Renal pelvis (tissue), 4 donors: Measurements from ENCODE around the gene CEP164. TPM values are rescaled to one million over a fixed set of nuclear protein-coding genes. Genes with fewer than 3 reads are reported as not detected.
"Not testable (repeated sequence)": the region's sequence is repeated elsewhere in the genome, so short reads cannot be mapped to it uniquely, and the experiment has no call there.

Source experiments
- DNase-seq: peaks from one replicate; pipeline ENCODE4 v3.0.0-alpha.2; 2013
- polyA plus RNA-seq, 3 donors: library from polyadenylated mRNA; unstranded; fragments of 120-200 nt; gene quantifications; one replicate each; pipeline ENCODE4 v1.2.1, GENCODE V29; 2013; ENCODE audit not compliant: insufficient read length in 3 of 3

CEP164 gene
- polyA plus RNA-seq, 3 donors, result 27.3 to 39.7 (median 38.0) TPM

DNA sequence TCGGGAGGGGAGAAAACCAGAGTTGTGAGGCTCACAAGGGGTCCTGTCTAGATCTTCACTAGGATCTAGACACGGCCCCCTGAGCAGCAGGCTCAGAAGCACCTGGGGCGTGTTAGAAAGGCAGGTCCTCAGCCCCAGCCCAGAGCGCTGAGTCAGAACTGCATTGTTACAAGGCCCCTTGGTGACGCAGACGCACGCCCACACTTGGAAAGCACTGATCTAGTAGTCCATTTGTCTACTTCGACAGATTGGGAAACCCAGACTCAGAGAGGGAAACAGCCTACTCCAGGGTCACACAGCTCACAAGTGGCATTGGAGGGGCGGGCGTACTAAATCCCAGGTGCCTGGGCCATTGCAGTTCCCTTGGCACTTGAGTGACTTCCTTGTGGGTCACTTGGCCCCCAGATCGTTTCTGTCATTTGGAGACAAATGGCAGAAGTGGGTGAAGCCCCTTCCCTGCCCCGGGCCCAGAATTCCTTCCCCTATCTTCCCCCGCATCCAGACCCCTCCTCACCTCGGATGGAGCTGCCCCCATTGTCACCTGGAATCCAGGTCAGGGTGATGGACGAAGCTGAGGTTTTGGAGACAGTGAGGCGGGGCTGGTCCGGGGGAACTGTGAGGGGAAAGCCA is 110.8 kb downstream of the CEP164 start:
- DNase-seq, result no peak

DNA sequence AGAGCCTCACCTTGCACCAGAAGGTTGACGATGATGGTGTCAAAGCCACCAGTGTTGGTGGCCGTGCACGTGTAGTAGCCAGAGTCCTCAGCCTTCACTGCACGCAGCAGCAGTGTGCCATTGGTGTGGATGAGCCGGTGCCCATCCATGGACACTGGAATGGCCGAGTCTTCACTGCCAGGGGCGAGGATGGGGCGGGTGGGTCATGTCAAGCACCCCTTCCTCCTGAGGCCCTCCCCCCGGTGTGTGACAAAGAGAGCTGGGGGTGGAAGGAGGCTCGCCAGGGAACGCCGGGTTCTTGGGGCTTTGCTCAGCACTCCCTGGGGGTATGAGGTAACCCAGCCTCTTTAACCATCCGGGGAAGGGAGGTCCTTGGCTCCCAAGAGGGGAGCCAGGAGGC is 111.6 kb downstream of the CEP164 start:
- no peak for DNase-seq

DNA sequence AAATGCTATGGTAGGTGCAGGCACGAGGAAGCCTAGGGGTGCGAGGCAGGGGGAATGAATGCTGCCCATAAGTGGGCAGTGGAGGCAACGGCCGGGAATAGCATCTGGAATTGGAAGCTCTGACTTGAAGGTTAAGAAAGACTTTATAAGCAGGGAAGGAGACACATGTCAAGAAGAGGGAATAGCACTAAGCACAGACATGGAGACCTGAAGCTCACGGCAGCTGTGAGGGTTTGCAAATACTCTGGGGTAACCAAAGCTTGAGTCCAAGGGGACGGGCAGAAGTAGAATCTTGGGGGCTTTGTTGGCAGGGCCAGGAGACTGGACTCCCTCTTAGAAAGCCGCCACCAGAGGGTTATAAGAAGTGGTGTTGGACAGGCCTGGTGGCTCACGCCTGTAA is 112.6 kb downstream of the CEP164 start:
- no peak for DNase-seq

DNA sequence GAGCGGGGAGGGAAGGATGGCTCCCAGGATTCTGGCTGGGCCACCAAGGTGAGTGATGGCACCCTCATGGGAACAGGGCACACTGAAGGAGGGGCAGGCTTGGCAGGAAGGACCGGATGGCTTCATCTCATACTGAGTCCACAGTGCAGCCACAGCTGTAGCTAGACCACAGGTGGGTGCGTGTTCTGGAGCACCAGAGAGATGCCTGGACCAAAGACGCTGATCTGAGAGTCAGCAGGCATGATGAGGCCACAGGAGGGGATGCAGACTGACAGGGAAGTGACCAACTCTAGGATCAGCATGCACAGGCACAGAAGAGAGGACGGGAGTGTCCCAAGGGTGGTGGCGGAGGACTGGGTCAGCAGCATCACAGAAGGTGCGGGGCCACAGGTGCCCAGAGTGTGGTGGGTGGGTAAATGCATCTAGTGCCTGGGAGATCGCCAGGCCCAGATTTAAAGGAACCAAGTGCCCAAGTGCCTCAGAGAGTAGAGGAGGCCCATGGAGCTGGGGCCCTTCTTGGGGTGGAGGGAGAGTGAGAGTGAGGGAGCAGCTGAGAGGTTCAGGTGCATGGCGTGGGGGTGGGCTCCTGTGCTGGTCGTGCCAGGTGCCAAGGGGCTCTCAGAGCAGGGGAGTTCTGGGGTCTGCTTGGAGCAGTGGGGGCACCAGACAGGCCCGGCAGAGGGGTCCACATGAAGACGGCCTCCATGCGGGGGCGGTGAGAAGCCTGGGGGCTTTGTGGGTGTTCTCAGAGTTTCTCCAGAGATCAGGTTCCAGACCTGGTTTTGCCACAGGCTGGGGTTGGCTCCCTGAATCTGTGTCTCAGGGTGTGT is 113.7 kb downstream of the CEP164 start:
- no peak for DNase-seq

DNA sequence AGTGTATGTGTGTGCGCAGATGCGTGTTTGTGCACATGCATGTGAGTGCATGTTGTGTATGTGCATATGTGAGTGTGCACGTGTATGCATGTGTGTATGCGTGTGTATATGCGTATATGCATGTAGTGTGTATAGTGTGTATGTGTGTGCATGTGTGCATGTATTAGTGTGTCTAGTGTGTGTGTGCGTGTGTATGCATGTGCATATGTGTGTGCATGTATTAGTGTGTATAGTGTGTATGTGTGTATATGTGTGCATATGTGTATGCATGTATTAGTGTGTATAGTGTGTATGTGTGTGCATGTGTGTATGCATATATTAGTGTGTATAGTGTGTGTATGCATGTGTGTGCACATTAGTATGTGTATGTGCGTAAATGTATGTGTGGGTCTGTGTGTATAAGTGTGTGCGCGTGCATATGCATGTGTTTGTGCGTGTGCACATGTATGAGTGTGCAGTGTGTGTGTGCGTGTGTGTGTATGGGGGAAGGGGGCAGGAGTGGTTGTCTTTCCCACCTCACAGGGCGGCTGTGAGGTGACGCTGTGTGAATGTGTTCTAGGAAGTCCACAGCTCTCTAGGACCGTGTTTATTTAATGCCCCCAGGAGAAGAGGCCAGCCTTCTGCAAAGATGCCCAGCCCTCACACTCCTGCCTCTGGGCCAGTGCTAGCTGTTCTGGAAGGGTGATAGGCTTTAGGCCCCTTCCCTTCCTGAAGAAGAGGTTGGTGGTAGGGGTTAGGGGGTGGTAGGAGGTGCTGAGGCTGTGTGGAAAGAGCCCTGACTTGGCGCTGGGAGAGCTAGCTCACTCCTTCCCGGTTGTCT is 114.6 kb downstream of the CEP164 start:
- no peak for DNase-seq

DNA sequence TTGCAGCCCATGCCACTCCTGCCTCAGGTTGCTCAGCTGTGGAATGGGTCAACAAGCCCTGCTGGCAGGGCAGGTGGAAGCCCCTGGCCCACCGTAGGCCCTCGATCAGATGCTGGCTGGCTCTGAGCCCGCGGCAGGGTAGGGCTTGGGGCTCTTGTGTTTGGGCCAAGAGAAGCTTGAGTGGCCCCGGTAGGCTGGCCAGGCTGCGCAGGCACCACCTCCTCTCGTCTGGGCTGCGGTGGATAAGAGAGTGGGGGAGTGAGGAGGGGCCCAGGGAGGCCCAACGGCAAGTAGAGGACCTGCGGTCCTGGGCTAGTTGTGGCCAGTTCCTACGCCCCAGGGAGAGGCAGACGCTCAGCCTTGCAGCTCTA is 115.2 kb downstream of the CEP164 start:
- no peak for DNase-seq

DNA sequence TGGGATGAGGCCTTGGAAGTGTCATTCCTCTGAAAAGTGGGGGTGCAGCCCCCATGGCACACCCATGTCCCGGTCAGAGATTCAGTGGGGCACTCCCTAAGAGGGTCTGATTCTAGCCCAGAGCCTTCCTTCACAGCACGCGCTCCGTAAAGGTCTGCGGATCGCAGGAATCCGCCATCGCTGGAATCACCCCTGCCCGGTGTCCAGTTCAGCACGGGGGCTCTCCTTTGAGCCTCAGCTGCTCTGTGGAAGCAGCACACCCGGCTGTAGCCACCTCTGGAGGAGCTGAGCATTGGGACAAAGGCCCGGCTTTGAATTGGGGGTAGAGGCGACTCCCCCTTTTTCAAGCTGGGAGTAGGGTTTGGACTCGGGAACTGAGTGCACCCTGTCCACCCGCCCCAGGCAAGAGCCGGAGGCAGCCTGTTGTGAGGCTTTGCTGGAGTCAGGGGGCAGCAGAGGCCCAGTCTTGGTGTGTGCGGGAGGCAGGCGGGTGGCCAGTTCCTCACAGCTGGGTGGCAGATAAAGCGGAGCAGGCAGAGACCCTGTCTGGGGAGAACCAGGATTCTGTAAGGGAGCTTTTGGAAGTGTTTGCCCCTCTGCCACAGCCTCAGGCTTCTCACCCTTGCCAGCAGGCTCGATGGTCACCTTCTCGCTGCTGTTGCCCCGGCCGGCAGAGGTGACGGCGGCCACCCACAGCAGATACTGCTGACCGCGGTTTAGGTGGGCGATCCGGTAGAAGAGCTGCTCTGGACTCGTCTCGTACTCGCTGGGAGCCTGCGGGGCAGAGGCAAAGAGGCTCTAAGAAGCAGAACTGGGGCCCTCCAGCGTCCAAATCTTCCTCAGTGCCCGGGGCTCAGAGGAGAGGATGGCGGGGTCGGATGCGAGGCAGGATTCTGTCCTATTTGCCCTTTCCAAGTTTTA is 115.9 kb downstream of the CEP164 start:
- DNase-seq, result peak; percentile 62

DNA sequence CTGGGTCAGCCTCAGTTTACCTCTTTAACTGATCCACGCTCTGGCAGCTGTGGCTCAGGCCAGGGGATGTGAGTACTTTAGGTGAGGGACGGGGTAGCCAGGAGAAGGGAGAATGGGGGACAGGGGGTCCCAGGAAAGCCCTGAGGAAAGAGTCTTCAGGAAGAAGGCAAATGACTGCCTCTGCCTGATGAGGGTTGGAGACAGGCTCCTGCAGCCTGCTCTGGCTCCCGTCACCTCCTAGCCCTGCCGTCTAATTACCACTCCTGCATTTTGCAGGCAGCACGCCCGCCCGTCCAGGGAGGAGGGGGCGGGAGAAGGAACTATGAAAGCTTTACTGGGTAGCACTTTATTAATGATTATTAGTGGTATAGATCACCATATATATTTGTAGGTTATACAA is 116.6 kb downstream of the CEP164 start:
- no peak for DNase-seq

DNA sequence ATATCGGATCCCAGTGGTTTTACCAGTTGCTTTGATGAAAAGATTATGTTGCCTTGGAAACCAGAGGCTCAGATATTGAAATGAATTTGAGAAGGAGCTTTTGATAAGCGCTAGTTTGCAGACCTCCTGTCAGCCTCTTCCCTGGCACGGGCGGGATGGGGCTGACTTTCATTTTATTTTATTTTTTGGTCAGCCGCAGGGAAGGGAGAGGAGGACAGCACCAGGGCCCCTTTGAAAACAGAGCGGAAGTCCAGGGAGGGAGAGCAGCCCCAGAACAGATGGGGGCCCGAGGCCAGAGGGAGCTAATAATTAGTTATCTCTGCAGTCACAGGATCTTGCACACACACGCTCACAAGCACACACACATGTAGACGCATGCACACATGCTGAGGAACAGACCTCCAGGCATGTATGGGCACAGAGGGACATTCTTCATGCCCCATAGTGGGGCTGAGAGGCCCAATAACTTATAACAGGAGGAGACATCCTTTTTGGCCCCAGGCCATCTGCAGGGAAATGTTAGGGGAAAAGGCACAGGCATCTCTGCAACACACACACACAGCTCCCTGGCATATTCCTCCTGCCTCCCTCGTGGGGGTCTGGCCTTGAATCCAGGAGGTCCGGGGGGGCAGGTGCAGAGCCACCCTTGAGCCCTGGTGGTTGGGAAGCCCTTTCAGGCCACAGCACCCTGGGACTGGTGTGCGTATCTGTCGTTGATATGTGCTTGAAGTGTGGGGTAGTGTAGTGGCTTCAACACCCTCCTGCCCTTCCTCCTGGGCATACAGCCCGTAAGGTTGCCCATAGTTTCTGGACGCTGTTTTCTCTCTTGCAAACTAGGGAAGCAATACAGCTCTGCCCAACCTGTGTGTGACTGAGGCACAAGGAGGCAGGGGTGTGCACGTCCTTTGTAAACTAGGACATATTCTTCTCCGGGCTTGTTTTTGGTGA is 117.3 kb downstream of the CEP164 start:
- no peak for DNase-seq

DNA sequence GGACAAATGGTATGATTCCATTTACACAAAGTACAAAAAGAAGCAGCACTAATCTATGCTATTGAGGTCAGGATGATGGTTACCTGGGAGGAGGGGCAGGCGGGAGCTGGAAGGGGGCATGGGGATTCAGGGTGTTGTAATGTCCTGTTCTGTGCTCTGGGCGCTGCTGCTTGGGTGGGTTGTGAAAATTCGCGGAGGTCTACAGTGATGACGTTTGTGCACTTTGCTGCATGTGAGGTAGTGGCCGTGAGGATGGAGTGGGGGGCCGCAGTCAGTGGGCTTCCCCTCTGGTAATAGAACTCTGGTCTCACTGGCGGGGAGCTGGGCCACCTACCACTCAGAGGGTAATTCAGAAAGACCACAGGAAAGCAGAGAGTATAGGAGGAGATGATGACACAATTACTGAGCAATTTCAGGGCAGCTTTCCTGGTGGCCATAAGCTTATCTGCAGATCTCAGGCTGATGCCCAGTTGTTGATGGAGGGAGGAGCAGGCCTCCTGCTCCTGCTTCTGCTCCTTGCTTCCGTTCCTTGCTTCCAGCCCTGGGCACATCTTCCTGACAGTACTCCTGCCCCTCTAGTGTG is 121.5 kb downstream of the CEP164 start:
- no peak for DNase-seq

DNA sequence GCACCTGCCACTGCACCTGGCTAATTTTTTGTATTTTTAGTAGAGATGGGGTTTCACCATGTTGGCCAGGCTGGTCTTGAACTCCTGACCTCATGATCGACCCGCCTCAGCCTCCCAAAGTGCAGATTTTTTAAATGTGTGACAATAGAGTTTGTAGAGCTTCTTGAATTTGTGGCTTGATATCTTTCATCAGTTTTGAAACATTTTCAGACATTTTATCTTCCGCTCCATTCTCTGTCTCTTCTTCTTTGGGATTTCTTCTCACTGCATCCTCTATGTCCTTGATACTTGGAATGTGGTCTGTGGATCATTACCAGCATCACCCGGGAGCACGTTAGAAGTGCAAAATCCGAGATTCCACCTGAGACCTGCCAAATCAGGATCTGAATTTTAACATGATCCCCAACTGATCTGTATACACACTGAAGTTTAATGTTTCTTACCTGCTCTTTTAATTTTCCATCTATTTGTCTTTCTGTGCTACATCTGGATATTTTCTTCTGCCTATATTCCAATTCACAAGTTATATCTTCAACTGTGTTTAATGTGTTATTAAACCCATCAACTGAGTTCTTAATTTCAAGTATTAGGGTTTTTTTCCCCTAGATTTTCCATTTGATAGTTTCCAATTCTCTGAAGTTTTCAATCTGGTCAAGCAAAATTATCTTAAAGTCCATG is 126.4 kb downstream of the CEP164 start:
- DNase-seq, result no peak

DNA sequence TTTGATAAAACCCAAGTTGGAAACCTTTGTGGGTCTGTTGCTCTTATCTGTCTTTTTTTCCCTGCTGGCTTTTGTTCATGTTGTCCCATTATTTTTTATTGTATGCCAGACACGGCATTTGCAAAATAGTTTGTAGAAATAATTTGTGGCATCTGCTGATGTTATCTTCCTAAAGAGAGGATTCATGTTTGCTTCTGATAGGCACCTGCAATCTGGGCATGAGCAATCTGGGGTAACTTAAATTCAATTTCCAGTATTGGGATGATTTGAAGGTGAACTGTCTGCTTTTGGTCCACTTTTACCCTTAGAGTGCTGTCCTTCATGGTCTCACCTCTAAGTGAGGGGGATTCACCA is 126.9 kb downstream of the CEP164 start:
- DNase-seq, result no peak

DNA sequence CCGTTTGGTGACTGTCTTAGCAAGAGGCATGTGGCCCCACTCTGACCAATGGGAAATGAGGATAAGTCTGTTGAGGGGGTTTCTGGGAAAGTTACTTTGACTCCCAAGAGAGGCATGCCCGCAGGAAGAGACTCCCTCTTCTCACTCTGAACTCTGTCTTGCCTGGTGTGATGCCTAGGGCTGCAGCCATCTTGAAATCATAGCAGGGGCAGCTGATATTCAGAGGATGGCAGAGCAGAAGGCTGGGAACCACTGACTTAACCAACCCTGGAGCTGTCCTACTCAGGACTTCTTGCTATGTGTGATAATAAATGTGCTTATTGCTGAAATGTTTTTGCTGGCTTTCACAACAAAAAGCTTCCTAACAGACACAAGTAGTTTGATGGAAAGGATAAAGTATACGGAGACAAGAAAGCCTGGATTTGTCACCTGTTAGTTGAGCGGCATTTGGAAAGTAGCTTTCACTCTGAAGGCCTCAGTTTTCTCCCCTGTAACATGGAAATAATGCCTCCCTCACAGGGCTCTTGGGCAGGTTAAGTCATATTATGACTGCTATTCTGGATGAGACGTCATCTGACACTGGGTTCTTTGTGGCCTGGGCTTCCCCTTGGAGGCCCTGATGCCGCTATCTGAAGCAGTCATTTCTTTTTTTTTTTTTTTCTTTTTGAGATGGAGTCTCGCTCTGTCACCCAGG is 128.5 kb downstream of the CEP164 start:
- DNase-seq, result no peak

DNA sequence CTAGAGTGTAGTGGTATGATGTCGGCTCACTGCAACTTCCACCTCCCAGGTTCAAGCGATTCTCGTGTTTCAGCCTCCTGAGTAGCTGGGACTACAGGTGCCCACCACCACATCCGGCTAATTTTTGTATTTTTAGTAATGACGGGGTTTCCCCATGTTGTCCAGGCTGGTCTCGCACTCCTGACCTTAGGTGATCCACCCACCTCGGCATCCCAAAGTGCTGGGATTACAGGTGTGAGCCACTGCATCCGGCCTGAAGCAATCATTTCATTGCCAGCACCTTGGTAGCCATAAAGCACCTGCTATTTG is 129.0 kb downstream of the CEP164 start:
- not testable (repeated sequence) for DNase-seq

DNA sequence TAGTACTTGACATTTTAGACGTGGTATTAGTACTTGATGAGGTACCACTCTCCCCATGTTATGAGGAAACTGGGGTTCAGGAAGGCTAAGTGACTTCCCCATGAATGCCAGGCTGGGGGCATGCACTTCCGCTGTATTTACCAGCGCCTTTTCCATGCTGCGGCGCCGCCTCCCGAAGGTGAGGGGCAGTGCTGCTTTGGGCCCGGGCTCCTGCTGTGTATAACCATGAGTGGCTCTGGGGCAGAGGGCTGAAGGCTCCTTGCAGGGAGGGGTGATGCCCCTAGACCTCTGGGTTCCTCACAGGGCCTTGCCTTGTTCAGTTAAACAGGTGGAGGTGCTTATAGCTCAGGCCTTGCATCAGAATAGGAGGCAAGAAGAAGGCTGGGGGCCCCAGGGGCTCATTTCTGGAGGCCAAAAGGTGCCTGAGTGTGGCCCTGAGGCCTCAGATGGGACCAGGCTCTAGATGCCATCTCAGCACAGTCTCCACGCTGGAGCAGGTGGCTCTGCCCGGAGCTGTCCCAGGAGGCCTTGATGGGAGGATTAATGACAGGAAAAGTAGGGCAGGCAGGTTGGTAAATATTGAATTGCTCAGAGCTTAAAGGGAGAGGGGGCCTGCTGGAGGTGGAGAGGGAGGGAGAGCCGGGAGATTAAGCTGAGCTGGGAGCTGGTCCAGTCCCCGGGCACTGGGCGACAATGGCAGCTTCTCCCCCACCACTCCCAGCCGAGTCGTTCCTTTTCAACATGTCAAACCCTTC is 129.6 kb downstream of the CEP164 start:
- no peak for DNase-seq

DNA sequence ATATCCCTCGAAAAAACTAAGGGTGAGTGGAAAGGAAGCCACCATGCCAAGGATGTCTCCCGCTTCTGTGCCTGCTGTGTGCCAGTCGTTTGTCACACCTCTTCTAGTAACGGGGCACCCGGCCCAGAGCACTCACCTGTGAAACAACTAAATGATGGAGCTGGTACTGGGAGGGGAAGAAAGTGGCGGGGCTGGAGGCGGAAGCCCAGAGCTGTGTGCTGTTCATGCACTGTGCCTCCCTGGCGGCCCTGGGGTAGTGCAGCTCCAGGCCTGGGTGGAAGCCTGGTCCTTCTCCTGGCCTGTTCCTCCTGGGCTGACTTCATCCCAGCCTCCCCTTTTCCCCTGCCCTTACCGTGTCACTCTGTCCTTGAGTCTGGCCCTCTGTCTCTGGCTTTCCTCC is 130.2 kb downstream of the CEP164 start:
- no peak for DNase-seq

DNA sequence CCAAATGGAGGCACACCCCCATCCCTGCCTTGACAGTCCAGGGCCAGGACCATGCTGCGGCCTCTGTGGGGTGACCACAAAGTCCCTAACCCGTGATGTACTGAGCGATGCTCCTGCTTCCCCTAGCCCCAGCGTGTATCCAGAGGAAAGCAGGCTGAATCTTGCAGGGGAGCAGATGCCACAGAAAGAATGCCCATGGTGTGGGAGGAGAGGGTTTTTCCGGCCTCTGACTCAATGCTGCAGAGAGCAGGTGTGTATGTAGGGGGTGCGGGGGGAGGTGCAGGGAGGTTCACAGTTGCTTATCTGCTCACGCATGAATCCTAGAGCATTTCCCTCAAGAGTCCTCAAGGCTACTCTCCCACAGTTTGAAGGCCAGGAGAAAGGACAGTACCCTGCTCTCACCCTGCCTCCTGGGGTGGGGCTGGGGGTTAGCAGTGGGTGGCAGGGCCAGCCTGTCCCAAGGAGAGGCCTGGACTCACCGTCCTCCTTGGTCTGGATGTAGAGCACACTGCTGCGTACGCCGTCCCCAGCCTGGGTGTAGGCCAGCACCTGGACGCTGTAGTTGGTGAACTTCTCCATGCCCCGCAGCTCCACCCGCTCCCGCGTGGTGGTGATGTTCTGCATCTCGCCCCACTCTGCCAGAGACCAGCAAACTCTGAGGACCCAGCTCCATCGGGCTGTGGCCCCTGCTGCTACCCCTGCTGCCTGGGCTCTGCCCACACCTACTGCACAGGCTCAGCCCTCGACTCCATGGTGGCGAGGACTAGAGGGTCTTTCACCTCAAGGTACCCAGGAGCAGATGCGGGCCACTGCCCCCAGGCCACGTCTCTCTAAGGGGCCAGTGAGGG is 130.8 kb downstream of the CEP164 start:
- DNase-seq, result no peak
